ENCODE results near the gene TOB2. TPM values are rescaled to one million over a fixed set of nuclear protein-coding genes. Genes with fewer than 3 reads are reported as not detected.
A peak's percentile ranks its signal among the peaks of the same experiment; 100 is the strongest.

Gene TOB2
- polyA plus RNA-seq (2012; ENCODE audit: low read depth, missing spikeins): 10.5 TPM

DNA sequence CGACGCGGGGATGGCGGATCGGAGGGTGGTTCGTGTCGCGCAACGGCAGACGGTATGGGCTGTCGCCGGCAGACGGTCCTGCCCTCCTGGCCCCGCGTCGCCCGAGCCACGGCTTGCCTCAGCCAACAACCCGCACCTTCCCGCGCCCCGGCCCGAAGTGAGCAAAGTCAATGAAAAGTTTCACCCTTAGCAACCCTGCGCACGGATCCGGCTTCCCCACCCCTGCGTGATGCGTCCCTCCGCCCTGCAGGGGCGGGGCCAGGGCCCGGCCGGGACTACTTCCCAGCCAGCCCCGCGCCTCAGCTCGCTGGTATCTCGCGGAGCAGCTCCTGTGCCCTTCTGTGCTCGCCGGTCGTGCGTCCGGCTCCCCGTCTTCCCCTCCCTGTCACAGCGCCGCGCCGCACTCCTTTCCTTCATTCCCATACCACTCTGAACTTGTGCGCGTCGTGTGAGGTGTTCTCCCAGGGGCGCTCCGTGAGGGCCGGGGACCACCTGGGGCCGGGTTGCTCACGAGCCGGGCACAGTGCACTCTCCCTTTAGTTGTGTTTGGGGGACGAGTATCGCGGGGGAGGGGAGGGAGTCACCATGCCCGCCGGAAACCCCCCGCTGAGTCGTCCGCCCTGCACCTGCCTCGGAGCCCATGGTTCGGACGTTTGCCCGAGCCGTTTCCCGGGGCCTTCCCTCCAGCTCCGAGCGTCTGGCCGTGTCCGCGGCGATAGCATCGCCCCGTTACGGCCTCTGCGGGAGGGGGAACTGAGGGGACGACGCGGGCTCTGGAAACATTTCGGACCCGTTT lies at the start of gene TOB2:
Gene TOB2, minus strand, starts transcription at position 163 of the 796 bp plus-strand sequence. CDS start 9,456 bp downstream, outside the sequence.
- TF ChIP-seq TAF1 (IDR thresholded peaks at IDR 0.05; ENCODE audit: low read depth, low read length) (peak; percentile 99), POLR2A (IDR thresholded peaks at IDR 0.05; ENCODE audit: low read depth, low read length) (peak; percentile 99), POLR2AphosphoS5 (IDR thresholded peaks at IDR 0.05; ENCODE audit: low read depth, low read length) (peak; percentile 99), PAX5 (IDR thresholded peaks at IDR 0.05; ENCODE audit: insufficient read depth, low read length, severe bottlenecking) (peak; percentile 49), POU2F2 (IDR thresholded peaks at IDR 0.05; ENCODE audit: low read depth, low read length) (peak; percentile 91), SPI1 (IDR thresholded peaks at IDR 0.05; ENCODE audit: low read depth, low read length) (0 out of 2 replicates have a peak, but pooled peaks have one; percentile 9)
- peak; percentile 62 for DNase-seq (ENCODE audit: insufficient read length, low spot score)
- peak; percentile 95 for FAIRE-seq

- TF ChIP-seq TAF1 (IDR thresholded peaks at IDR 0.05; ENCODE audit: low read depth, low read length): no peak
- TF ChIP-seq POLR2A (IDR thresholded peaks at IDR 0.05; ENCODE audit: low read depth, low read length): no peak
- TF ChIP-seq POU2F2 (IDR thresholded peaks at IDR 0.05; ENCODE audit: low read depth, low read length): no peak
- TF ChIP-seq PAX5 (IDR thresholded peaks at IDR 0.05; ENCODE audit: insufficient read depth, low read length, severe bottlenecking): no peak
- TF ChIP-seq POLR2AphosphoS5 (IDR thresholded peaks at IDR 0.05; ENCODE audit: low read depth, low read length): no peak
- no peak for TF ChIP-seq SPI1 (IDR thresholded peaks at IDR 0.05; ENCODE audit: low read depth, low read length)
- DNase-seq (ENCODE audit: insufficient read length, low spot score) (no peak), FAIRE-seq (no peak)
Observed at GRCh38 chr22:41491374-41492100, 44.9 kb upstream of the TOB2 start.

DNA sequence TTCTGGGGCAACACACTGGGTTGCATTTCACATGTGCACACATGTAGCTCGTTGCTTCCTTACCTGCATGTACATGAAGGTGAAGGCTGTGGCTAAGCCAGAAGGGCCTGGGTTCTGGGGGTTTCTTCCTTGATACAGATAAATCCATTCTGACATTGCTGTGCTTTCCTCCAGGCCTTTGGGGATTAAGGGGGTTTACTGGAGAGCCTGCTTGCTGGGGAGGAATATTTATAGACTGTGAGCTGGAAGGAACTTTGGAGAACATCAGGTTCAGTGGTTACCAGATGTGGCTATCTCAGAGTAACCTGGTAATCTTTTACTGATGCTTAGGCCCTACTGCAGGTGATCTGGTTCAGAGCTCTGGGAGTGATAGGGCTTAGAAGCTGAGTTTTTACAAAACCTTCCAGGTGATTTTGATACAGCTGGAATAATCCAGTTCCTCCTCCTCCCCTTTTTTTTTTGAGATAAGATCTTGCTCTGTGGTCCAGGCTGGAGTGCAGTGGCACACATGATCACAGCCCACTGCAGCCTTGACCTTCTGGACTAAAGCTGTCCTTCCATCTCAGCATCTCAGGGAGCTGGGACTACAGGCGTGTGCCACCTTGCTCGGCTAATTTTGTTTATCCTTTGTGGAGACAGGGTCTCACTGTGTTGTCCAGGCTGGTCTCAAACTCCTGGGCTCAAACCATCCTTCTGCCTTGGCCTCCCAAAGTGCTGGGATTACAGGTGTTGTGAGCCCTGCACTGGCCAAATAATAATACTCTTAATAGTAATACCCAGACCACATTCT lies 42.2 kb upstream of the TOB2 start:
- no peak for DNase-seq (ENCODE audit: insufficient read length, low spot score)
- FAIRE-seq: no peak
- no peak for TF ChIP-seq TAF1 (IDR thresholded peaks at IDR 0.05; ENCODE audit: low read depth, low read length)
- TF ChIP-seq PAX5 (IDR thresholded peaks at IDR 0.05; ENCODE audit: insufficient read depth, low read length, severe bottlenecking): no peak
- TF ChIP-seq POU2F2 (IDR thresholded peaks at IDR 0.05; ENCODE audit: low read depth, low read length): no peak
- no peak for TF ChIP-seq POLR2A (IDR thresholded peaks at IDR 0.05; ENCODE audit: low read depth, low read length)
- no peak for TF ChIP-seq POLR2AphosphoS5 (IDR thresholded peaks at IDR 0.05; ENCODE audit: low read depth, low read length)
- TF ChIP-seq SPI1 (IDR thresholded peaks at IDR 0.05; ENCODE audit: low read depth, low read length): no peak

- FAIRE-seq: no peak
- no peak for DNase-seq (ENCODE audit: insufficient read length, low spot score)
- no peak for TF ChIP-seq POLR2A (IDR thresholded peaks at IDR 0.05; ENCODE audit: low read depth, low read length)
Observed at GRCh38 chr22:41488076-41488475, 41.5 kb upstream of the TOB2 start.

DNA sequence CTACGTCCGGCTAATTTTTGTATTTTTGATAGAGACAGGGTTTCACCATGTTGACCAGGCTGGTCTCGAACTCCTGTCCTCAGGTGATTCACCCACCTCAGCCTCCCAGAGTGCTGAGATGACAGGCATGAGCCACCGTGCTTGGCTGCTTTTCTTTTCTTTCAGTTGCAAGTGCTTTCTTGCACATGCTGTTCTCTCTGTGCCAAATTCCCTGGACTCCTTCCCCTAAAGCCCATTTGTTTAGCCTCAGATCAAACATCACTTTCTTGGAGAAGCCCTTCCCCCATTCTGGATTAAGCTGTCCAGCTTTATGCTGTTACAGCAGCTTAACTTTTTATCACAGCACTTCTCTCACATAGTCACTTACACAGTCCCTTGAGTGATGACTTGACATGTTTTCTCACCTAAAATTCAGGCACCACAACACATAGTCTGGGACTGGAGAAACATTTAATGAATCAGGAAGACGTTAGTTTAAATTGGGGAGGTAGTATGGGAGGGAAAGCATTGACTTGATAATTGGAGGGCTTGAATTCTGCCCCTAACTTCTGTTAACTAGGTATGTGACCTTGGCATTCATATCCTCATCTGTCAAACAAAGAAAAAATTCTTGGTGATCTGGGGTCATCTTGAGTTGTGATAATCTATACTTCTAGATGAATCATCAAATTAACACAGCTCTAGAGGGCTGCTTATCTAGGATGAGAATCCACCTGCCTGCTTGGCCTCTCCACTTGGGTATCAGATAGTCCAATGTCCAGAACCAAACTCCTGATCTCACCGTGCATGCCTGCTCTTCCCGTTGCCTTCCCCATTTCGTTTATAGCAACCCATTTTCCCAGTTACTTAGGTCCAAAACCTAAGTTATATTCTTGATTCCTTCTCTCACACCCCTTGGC lies 40.7 kb upstream of the TOB2 start:
- peak; percentile 41 for FAIRE-seq

DNA sequence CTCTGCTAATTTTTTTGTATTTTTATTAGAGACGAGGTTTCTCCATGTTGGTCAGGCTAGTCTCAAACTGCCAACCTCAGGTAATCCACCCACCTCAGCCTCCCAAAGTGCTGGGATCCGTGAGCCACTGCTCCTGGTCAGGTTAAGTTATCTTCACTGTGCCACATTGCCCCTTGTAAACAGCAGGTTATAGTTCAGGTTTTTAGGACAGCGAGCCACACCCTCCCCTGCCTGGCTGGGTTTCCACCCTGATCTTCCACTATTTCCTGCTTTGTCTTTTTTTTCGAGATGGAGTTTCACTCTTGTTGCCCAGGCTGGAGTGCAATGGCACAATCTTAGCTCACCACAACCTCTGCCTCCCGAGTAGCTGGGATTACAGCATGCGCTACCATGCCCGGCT lies 38.4 kb upstream of the TOB2 start:
- no peak for DNase-seq (ENCODE audit: insufficient read length, low spot score)
- no peak for TF ChIP-seq POLR2AphosphoS5 (IDR thresholded peaks at IDR 0.05; ENCODE audit: low read depth, low read length)
- no peak for TF ChIP-seq POLR2A (IDR thresholded peaks at IDR 0.05; ENCODE audit: low read depth, low read length)
- TF ChIP-seq PAX5 (IDR thresholded peaks at IDR 0.05; ENCODE audit: insufficient read depth, low read length, severe bottlenecking): no peak
- TF ChIP-seq SPI1 (IDR thresholded peaks at IDR 0.05; ENCODE audit: low read depth, low read length): no peak
- no peak for TF ChIP-seq POU2F2 (IDR thresholded peaks at IDR 0.05; ENCODE audit: low read depth, low read length)
- no peak for TF ChIP-seq TAF1 (IDR thresholded peaks at IDR 0.05; ENCODE audit: low read depth, low read length)
- FAIRE-seq: no peak

More for the DNA sequence above, 40.7 kb upstream of the TOB2 start:
- DNase-seq (ENCODE audit: insufficient read length, low spot score): no peak
- TF ChIP-seq POLR2A (IDR thresholded peaks at IDR 0.05; ENCODE audit: low read depth, low read length): no peak
- TF ChIP-seq TAF1 (IDR thresholded peaks at IDR 0.05; ENCODE audit: low read depth, low read length): no peak
- TF ChIP-seq POU2F2 (IDR thresholded peaks at IDR 0.05; ENCODE audit: low read depth, low read length): no peak
- no peak for TF ChIP-seq POLR2AphosphoS5 (IDR thresholded peaks at IDR 0.05; ENCODE audit: low read depth, low read length)
- no peak for TF ChIP-seq PAX5 (IDR thresholded peaks at IDR 0.05; ENCODE audit: insufficient read depth, low read length, severe bottlenecking)
- no peak for TF ChIP-seq SPI1 (IDR thresholded peaks at IDR 0.05; ENCODE audit: low read depth, low read length)

GRCh38 chr22:41482319-41482935 lies 35.8 kb upstream of the TOB2 start:
- peak; percentile 66 for FAIRE-seq
- DNase-seq (ENCODE audit: insufficient read length, low spot score): no peak
- TF ChIP-seq TAF1 (IDR thresholded peaks at IDR 0.05; ENCODE audit: low read depth, low read length): no peak
- no peak for TF ChIP-seq POLR2A (IDR thresholded peaks at IDR 0.05; ENCODE audit: low read depth, low read length)

DNA sequence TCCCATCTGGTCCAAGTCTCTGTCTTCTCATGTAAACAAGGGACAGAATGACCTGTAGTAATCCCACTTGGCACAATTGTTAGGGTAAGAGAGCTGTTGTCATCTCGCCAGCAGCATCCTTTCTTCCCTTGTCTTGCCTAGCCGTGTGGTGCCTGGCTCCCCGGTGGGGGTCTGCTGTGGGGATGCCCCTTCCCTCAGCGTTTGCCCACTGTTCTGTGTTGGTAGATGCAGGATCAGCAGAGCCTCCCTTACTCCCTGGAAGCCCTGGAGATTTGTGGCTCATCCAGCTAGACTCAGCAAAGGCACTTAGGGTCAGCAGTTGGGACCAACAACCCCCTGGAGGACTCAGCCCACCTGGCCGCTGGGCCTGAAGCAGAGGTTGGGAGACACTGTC lies 35.3 kb upstream of the TOB2 start:
- FAIRE-seq (no peak), DNase-seq (ENCODE audit: insufficient read length, low spot score) (no peak)
- TF ChIP-seq POLR2AphosphoS5 (IDR thresholded peaks at IDR 0.05; ENCODE audit: low read depth, low read length) (no peak), POU2F2 (IDR thresholded peaks at IDR 0.05; ENCODE audit: low read depth, low read length) (no peak), PAX5 (IDR thresholded peaks at IDR 0.05; ENCODE audit: insufficient read depth, low read length, severe bottlenecking) (no peak), SPI1 (IDR thresholded peaks at IDR 0.05; ENCODE audit: low read depth, low read length) (no peak), TAF1 (IDR thresholded peaks at IDR 0.05; ENCODE audit: low read depth, low read length) (no peak), POLR2A (IDR thresholded peaks at IDR 0.05; ENCODE audit: low read depth, low read length) (no peak)

Data from GM12891 (cell line).